BLaER1 (cell line): ENCODE results near the gene GPC6.

Experiments used
- H3K27ac ChIP-seq: shearing (Covaris generic); formaldehyde crosslinking; 2 replicates; pipeline ENCODE4 v1.8.1; 2022
- H3K27me3 ChIP-seq: shearing (Covaris generic); formaldehyde crosslinking; 2 replicates; pipeline ENCODE4 v1.8.1; 2022
- H3K36me3 ChIP-seq: shearing (Covaris generic); formaldehyde crosslinking; 2 replicates; pipeline ENCODE4 v1.8.1; 2022
- H3K4me1 ChIP-seq: shearing (Covaris generic); formaldehyde crosslinking; 2 replicates; pipeline ENCODE4 v1.8.1; 2022
- H3K4me2 ChIP-seq: shearing (Covaris generic); formaldehyde crosslinking; 2 replicates; pipeline ENCODE4 v1.8.1; 2022
- H3K4me3 ChIP-seq: shearing (Covaris generic); formaldehyde crosslinking; 2 replicates; pipeline ENCODE4 v1.8.1; 2022
- H3K9ac ChIP-seq: shearing (Covaris generic); formaldehyde crosslinking; 2 replicates; pipeline ENCODE4 v1.8.1; 2022
- H3K9me3 ChIP-seq: shearing (Covaris generic); formaldehyde crosslinking; 2 replicates; pipeline ENCODE4 v1.8.1; 2022
- H4K20me1 ChIP-seq: shearing (Covaris generic); formaldehyde crosslinking; 2 replicates; pipeline ENCODE4 v1.8.1; 2022
- Cebpa-rat ChIP-seq: shearing (Covaris generic); IDR thresholded peaks from 2 replicates; pipeline ENCODE4 v1.8.1; 2022

The GPC6 gene

GRCh38 chr13:94073007-94073744, 846.6 kb downstream of the GPC6 start:
- TF ChIP-seq Cebpa-rat, result no peak

GRCh38 chr13:94079876-94080275, 853.3 kb downstream of the GPC6 start:
- H3K4me1 ChIP-seq, result no peaks in the 10 kb centered on the region
- no peak for TF ChIP-seq Cebpa-rat
- 0 out of 2 replicates have a peak, but pooled peaks cover 7% of the 10 kb centered on the region for H3K9me3 ChIP-seq
- no peaks in the 10 kb centered on the region for H3K27me3 ChIP-seq
- no peaks in the 10 kb centered on the region for H3K36me3 ChIP-seq
- H4K20me1 ChIP-seq, result no peaks in the 10 kb centered on the region
- H3K4me3 ChIP-seq, result no peak overlapping the region
- no peak overlapping the region for H3K27ac ChIP-seq
- no peak overlapping the region for H3K4me2 ChIP-seq
- H3K9ac ChIP-seq, result no peak overlapping the region

More at GRCh38 chr13:94073007-94073744, 846.6 kb downstream of the GPC6 start:
- H3K27me3 ChIP-seq, result no peaks in the 10 kb centered on the region
- H3K36me3 ChIP-seq, result no peaks in the 10 kb centered on the region
- no peak overlapping the region for H3K9ac ChIP-seq
- H3K27ac ChIP-seq, result no peak overlapping the region
- 0 out of 2 replicates have a peak, but pooled peaks cover 7% of the 10 kb centered on the region for H3K9me3 ChIP-seq
- H3K4me1 ChIP-seq, result no peaks in the 10 kb centered on the region
- no peaks in the 10 kb centered on the region for H4K20me1 ChIP-seq
- H3K4me3 ChIP-seq, result no peak overlapping the region
- H3K4me2 ChIP-seq, result no peak overlapping the region

- Histone ChIP-seq H3K4me2 (no peak overlapping the region), H3K27ac (no peak overlapping the region)
These were observed 853.9 kb downstream of the GPC6 start for GRCh38 chr13:94080527-94080926.

GRCh38 chr13:94087100-94087499, 860.5 kb downstream of the GPC6 start:
- Histone ChIP-seq H3K27me3 (no peaks in the 10 kb centered on the region), H3K4me3 (no peak overlapping the region), H3K27ac (no peak overlapping the region), H3K4me2 (no peak overlapping the region), H3K9ac (no peak overlapping the region), H3K9me3 (no peaks in the 10 kb centered on the region), H3K36me3 (no peaks in the 10 kb centered on the region), H4K20me1 (no peaks in the 10 kb centered on the region), H3K4me1 (no peaks in the 10 kb centered on the region)
- no peak for TF ChIP-seq Cebpa-rat

More at GRCh38 chr13:94080527-94080926, 853.9 kb downstream of the GPC6 start:
- Histone ChIP-seq H3K4me1 (no peaks in the 10 kb centered on the region), H3K4me3 (no peak overlapping the region), H3K36me3 (no peaks in the 10 kb centered on the region), H3K9me3 (0 out of 2 replicates have a peak, but pooled peaks cover 7% of the 10 kb centered on the region), H4K20me1 (no peaks in the 10 kb centered on the region), H3K9ac (no peak overlapping the region), H3K27me3 (no peaks in the 10 kb centered on the region)
- no peak for TF ChIP-seq Cebpa-rat

- no peak overlapping the region for H3K4me3 ChIP-seq
- no peaks in the 10 kb centered on the region for H3K36me3 ChIP-seq
- H3K27me3 ChIP-seq, result no peaks in the 10 kb centered on the region
- H3K4me2 ChIP-seq, result no peak overlapping the region
- peaks cover 4% of the 10 kb centered on the region; the same call in 1 of the 2 replicates for H3K9me3 ChIP-seq
- no peaks in the 10 kb centered on the region for H4K20me1 ChIP-seq
- TF ChIP-seq Cebpa-rat, result no peak
- no peaks in the 10 kb centered on the region for H3K4me1 ChIP-seq
- H3K9ac ChIP-seq, result no peak overlapping the region
- H3K27ac ChIP-seq, result no peak overlapping the region
These were observed 862.1 kb downstream of the GPC6 start for GRCh38 chr13:94088742-94089141.

GRCh38 chr13:94090773-94091480, 864.3 kb downstream of the GPC6 start:
- Histone ChIP-seq H3K9ac (no peak overlapping the region), H3K27ac (no peak overlapping the region), H3K4me2 (no peak overlapping the region), H3K4me1 (no peaks in the 10 kb centered on the region), H3K9me3 (peaks cover 4% of the 10 kb centered on the region; the same call in 1 of the 2 replicates), H3K4me3 (no peak overlapping the region), H4K20me1 (no peaks in the 10 kb centered on the region), H3K36me3 (no peaks in the 10 kb centered on the region), H3K27me3 (no peaks in the 10 kb centered on the region)
- no peak for TF ChIP-seq Cebpa-rat

GRCh38 chr13:94093652-94094315, 867.2 kb downstream of the GPC6 start:
- no peak overlapping the region for H3K9ac ChIP-seq
- H3K4me3 ChIP-seq, result no peak overlapping the region
- no peak for TF ChIP-seq Cebpa-rat
- H3K27me3 ChIP-seq, result no peaks in the 10 kb centered on the region
- no peaks in the 10 kb centered on the region for H3K4me1 ChIP-seq
- H3K36me3 ChIP-seq, result no peaks in the 10 kb centered on the region
- no peak overlapping the region for H3K4me2 ChIP-seq
- peaks cover 4% of the 10 kb centered on the region; the same call in 1 of the 2 replicates for H3K9me3 ChIP-seq
- no peaks in the 10 kb centered on the region for H4K20me1 ChIP-seq
- H3K27ac ChIP-seq, result no peak overlapping the region

GRCh38 chr13:94109715-94110374, 883.2 kb downstream of the GPC6 start:
- Histone ChIP-seq H3K9me3 (no peaks in the 10 kb centered on the region), H4K20me1 (no peaks in the 10 kb centered on the region), H3K4me1 (no peaks in the 10 kb centered on the region; the same call in 1 of the 2 replicates), H3K4me2 (no peak overlapping the region), H3K27me3 (no peaks in the 10 kb centered on the region), H3K4me3 (no peak overlapping the region), H3K9ac (no peak overlapping the region), H3K36me3 (no peaks in the 10 kb centered on the region), H3K27ac (no peak overlapping the region)
- no peak for TF ChIP-seq Cebpa-rat

GRCh38 chr13:94112227-94112626, 885.6 kb downstream of the GPC6 start:
- no peak overlapping the region for H3K4me2 ChIP-seq

More at GRCh38 chr13:94112227-94112626, 885.6 kb downstream of the GPC6 start:
- no peaks in the 10 kb centered on the region for H3K9me3 ChIP-seq
- no peaks in the 10 kb centered on the region for H3K27me3 ChIP-seq
- no peak overlapping the region for H3K27ac ChIP-seq
- H4K20me1 ChIP-seq, result no peaks in the 10 kb centered on the region
- H3K36me3 ChIP-seq, result no peaks in the 10 kb centered on the region
- no peak overlapping the region for H3K4me3 ChIP-seq
- H3K9ac ChIP-seq, result no peak overlapping the region
- no peaks in the 10 kb centered on the region; the same call in 1 of the 2 replicates for H3K4me1 ChIP-seq
- TF ChIP-seq Cebpa-rat, result no peak
